Kidney capillary endothelial cell (primary cell): ENCODE data around the gene SLC2A3.
"Not testable (repeated sequence)": the region's sequence is repeated elsewhere in the genome, so short reads cannot be mapped to it uniquely, and the experiment has no call there.

Source experiments
- DNase-seq: peaks from one replicate; pipeline ENCODE4 v3.0.0-alpha.2; 2018; ENCODE audit warnings: low spot score

Gene SLC2A3

DNA sequence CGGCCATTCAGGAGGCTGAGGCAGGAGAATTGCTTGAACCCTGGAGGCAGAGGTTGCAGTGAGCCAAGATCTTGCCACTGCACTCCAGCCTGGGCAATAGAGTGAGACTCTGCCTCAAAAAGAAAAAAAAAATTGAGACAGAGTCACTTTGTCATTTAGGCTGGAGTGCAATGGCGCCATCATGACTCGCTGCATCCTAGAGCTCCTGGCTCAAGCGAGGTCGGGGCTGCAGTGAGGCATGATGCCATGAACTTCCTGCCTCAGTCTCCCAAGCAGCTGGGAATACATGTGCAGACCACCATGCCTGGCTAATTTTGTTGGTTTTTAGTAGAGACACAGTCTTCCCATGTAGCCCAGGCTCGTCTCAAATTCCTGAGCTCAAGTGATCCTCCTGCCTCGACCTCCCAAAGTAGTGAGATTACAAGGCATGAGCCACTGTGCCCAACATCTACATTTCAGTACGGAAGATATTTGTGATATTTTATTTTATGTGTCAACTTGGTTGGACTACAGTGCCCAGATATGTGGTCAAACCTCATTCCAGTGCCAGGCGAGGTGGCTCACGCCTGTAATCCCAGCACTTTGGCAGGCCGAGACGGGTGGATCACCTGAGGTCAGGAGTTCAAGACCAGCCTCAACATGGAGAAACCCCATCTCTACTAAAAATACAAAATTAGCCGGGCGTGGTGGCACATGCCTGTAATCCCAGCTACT lies 14.4 kb upstream of the SLC2A3 start:
- not testable (repeated sequence) for DNase-seq

DNA sequence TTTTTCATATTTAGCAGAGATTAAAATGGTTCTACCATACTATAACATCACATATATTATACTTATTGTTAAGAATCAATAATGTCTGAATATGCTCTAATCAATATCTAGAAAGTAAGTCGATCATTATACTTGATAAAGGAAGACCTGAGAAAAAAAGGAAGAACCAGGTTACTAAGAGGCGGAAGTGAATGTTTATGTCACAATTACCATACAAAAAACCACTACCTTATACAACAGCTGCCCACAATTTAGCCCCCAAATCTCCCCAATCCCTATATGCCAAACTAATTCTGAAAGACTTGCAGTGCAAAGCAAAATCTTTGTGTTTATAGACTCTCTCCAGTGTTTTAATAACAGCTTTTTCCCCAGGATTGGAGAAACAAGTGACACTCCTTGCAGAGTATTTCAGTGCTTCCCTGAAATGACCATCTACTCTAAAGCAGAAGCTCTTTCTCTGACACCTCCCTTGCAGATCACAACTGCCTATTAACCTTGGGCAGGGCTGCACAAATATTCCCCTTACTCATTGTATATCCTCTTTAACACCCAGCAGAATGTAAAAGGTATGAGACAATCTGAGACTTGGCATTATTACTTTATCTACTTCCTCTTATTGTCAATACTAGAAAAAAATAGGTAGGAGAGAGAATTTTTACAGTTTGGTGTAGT lies 12.7 kb upstream of the SLC2A3 start:
- no peak for DNase-seq

GRCh38 chr12:7947011-7947410 lies 11.0 kb upstream of the SLC2A3 start:
- DNase-seq: no peak

DNA sequence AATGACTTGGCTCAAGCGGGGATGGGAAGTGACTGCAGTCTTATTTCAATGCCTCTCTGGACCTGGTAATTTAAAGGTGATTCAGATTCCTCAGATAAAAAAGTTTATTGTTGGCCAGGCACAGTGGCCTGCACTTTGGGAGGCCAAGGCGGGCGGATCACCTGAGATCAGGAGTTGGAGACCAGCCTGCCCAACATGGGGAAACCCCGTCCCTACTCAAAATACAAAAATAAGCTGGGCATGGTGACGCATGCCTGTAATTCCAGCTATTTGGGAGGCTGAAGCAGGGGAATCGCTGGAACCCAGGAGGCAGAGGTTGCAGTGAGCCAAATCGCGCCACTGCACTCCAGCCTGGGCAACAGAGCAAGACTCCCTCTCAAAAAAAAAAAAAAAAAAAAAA lies 8.8 kb upstream of the SLC2A3 start:
- DNase-seq: not testable (repeated sequence)

DNA sequence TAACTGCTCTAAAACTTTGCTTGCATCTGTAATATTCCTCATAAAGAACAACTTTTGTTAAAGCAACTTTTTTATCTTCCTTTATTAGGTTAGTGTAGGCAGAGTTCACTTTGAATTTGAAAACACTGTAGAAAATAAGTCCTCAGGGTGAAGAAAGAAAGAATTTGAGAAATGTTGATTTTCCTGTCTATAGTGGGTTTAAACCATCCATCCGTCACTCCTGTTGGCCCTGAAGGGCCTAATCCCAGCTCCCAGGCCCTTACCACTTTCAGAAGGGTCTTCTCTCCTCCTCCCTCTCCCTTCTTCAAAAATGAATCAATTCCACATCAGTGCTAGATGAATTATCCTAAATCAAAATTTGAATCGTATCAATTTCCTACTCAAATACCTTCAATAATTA lies 4.9 kb upstream of the SLC2A3 start:
- DNase-seq: no peak

GRCh38 chr12:7937833-7938506 lies 2.0 kb upstream of the SLC2A3 start:
- DNase-seq: peak; percentile 75

DNA sequence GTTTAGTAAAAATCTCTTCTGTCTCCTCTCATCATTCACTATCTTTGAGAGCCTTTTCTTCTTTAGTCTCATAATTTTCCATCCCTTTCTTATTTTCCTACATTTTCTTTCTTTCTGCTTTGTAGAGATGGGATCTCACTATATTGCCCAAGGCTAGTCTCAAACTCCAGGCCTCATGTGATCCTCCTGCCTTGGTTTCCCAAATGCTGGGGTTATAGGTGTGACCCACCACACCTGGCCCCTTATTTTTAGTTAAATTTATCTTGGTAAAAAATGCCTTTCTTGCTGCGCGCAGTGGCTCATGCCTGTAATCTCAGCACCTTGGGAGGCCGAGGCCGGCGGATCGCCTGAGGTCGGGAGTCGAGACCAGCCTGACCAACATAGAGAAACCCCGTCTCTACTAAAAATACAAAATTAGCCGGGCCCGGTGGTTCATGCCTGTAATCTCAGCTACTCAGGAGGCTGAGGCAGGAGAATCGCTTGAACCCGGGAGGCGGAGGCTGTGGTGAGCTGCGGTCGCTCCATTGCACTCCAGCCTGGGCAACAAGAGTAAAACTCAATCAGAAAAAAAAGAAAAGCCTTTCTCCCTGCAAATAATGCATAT lies 996 bp downstream of the SLC2A3 start:
- DNase-seq: no peak

DNA sequence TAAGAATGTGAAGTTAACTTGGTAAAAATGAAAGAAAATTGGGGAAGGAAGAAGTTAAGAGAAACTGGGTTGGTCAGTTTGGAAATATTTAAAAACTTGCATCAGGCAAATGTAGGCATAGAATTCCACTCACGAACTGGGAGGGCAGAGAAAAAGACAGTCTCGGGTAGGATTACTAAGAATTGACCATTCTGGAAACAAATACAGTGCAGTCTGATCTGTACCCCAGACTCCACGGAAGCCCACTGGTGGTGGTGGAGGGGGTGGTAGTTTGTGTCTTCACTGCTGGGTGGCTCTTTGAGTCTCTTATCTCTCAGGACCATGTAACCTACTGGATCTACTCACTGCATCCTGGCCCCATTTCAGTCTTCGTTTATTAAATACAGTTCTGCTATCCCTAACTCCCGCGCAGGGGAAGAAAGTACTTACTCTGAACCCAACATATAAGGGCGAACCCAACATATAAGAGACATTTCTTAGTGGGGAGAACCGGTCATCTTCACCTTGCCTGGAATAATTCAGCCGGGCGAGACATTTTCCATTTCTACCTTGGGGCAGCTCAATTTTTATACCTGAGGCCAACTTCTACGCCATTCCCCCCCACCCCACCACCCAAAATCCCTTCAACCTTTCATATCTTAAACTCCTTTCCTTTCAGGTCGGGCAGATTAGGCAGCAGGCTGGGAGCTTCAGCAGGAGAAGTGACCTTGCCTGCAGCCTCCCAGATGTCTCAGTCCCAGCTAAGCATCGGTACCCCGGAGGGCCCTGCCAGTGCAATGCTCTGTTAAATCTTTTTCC lies 1.7 kb downstream of the SLC2A3 start:
- peak; percentile 8 for DNase-seq

DNA sequence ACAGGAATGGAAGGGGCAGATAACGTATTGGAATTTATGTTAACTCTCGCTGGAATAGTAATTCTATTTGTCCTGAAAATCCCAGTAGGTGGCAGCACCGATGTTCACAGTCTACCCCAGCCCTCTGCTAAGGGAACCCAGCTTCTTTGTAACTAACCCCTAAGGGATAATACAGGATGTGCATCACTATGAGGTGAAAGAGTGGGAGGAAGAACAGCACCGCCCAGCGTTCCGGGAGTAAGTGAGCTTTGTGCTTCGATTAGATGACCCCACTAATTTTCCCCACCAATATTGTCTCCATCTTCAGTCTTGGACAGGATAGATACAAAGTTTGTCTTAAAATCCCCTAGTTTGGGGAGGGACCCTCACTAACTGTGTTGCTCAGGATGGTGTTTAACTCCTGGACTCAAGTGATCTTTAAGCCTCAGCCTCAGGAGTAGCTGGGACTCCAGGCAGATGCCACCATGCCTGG lies 2.7 kb downstream of the SLC2A3 start:
- peak; percentile 93 for DNase-seq

GRCh38 chr12:7932599-7933240 lies 3.3 kb downstream of the SLC2A3 start:
- DNase-seq: not testable (repeated sequence)

- DNase-seq: no peak
These were observed 6.7 kb downstream of the SLC2A3 start for GRCh38 chr12:7929083-7929792.

GRCh38 chr12:7927470-7927869 lies 8.5 kb downstream of the SLC2A3 start:
- DNase-seq: no peak

DNA sequence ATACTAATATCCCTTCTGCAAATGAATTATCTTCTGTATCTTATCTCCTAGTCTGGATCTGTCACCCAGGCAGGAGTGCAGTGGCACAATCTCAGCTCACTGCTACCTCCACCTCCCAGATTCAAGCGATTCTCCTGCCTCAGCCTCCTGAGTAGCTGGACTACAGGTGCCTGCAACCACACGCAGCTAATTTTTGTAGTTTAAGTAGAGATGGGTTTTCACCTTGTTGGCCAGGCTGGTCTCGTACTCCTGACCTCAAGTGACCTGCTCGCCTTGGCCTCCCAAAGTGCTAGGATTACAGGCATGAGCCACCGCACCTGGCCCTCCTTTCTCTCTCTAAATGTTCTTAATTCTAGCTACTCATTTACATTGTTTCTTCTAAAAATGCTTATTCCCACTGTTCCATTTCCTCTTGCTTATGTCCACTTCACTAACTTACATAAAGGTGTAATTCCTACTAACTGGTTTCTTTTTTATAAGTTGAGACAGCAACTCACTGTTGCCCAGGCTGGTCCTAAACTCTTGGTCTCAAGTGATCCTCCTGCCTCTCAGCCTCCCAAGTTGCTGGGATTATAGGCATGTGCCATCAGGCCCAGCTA lies 9.8 kb downstream of the SLC2A3 start:
- not testable (repeated sequence) for DNase-seq

GRCh38 chr12:7923241-7924236 lies 12.4 kb downstream of the SLC2A3 start:
- DNase-seq: no peak

DNA sequence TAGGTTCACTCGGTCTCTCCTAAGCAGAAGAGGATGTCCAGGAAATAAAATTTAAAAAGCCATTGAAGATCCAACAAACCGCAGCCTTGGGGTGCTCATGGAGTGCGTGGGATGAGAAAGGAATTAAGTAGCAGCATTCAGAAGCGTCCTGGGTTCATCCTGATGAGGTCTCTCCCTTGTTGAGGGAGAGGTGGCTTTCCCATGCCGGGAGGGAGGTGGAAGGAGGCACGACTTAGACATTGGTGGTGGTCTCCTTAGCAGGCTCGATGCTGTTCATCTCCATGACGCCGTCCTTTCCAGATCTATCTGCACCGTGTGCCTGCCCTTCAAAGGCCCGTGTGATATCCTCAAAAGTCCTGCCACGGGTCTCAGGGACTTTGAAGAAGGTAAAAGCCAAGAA lies 14.8 kb downstream of the SLC2A3 start:
- DNase-seq: not testable (repeated sequence)

DNA sequence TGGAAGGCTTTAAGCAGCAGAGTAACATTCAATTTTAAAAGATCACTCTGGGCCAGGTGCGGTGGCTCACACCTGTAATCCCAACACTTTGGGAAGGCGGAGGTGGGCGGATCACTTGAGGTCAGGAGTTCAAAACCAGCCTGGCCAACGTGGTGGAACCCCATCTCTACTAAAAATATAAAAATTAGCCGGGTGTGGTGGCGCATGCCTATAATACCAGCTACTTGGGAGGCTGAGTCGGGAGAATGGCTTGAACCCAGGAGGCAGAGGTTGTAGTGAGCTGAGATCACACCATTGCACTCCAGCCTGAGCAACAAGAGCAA lies 17.8 kb downstream of the SLC2A3 start:
- DNase-seq: not testable (repeated sequence)

DNA sequence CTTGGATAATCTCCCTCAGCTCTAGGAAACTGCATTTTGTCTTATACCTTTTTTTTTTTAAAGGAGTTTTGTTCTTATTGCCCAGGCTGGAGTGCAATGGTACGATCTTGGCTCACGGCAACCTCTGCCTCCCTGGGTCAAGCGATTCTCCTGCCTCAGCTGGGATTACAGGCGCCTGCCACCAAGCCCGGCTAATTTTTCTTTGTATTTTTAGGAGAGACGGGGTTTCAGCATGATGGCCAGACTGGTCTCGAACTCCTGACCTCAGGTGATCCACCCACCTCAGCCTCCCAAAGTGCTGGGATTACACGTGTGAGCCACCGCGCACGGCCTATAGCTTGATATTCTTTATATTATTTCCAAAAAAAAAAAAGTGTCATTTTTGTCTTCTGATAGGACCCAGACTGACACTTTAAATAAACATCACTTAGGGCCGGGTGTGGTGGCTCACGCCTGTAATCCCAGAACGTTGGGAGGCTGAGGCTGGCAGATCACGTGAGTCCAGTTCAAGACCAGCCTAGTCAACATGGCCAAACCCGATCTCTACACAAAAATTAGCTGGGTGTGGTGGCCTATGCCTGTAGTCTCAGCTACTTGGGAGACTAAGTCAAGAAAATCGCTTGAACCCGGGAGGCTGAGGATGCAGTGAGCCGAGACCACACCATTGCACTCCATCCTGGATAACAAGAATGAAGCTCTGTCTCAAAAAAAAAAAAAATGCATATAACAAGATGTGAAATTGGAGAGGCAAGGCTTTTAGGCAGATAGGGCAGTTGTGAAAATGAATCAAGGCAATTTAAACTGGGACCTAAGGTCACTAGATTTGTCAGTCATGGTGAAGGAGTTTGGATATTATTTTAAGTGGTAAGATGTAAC lies 18.4 kb downstream of the SLC2A3 start:
- DNase-seq: no peak

DNA sequence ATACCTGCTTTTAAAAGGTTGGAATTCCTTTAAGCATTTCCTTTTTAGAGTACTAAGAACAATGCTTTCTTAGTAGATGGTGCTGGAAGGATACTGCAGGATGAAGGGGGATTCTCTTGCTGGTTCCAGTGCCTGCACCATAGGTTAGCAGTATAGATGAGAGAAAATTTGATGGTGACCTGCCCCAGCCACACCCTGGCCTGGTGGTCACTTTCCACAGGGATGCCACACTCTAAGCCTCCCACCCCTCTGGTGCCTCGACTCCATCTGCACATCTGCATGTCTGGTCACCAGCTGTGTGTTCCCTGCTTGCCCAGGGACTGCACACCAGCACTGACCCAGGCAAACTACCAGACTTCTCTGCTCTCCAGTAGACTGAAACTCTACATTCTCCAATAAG lies 19.1 kb downstream of the SLC2A3 start:
- no peak for DNase-seq
